ENCODE results near the gene ACOXL.

- TF ChIP-seq CTCF (IDR thresholded peaks at IDR 0.05) (no peak), POLR2A (IDR thresholded peaks at IDR 0.05) (no peak)
These were observed 428.4 kb downstream of the ACOXL start for GRCh38 chr2:111160758-111161157.

Measured in esophagus squamous epithelium (tissue), 4 donors.